Cardiac muscle cell (in vitro differentiated cells and primary cell): ENCODE results near the gene CELF2. TPM values are rescaled to one million over a fixed set of nuclear protein-coding genes. Genes with fewer than 3 reads are reported as not detected.

Experiments
- DNase-seq, 2 donors: peaks; one replicate each; pipeline versions ENCODE4 v3.0.0 to v3.0.0-alpha.2; 2010 to 2017; ENCODE audit warnings: low read depth in 1 of 2, low spot score in 1 of 2
- H3K27ac ChIP-seq: fragments of 200-600 bp; sonication (generic); 2 replicates; pipeline ENCODE4 v1.5.1; 2016
- H3K27me3 ChIP-seq: fragments of 200-600 bp; sonication (generic); 2 replicates; pipeline ENCODE4 v1.6.0; 2016; ENCODE audit warnings: control low read depth
- H3K36me3 ChIP-seq: fragments of 200-600 bp; sonication (generic); 2 replicates; pipeline ENCODE4 v1.5.1; 2016; ENCODE audit warnings: control low read depth
- H3K4me1 ChIP-seq: fragments of 200-600 bp; sonication (generic); 2 replicates; pipeline ENCODE4 v1.8.1; 2017; ENCODE audit warnings: low read depth, mild to moderate bottlenecking, mixed run types
- H3K4me3 ChIP-seq: fragments of 200-600 bp; sonication (generic); 2 replicates; pipeline ENCODE4 v1.5.1; 2016; ENCODE audit warnings: mild to moderate bottlenecking
- H3K9me3 ChIP-seq: fragments of 200-600 bp; sonication (generic); 2 replicates; pipeline ENCODE4 v1.5.1; 2017; ENCODE audit warnings: low read depth, mild to moderate bottlenecking, control low read depth
- polyA plus RNA-seq: library from polyadenylated mRNA; unstranded; fragments of >200 nt; fragmentation: Nextera tagmentation; extraction: Ambion mirVana; gene quantifications from 2 replicates; pipeline ENCODE4 v1.2.1, GENCODE V29; 2016
- total RNA-seq: library from RNA; depleted of rRNA; stranded (reverse); fragments of >200 nt; gene quantifications from 2 replicates; pipeline ENCODE4 v1.2.3, GENCODE V29; 2016
- TF ChIP-seq, protein P1 (sequence below): IDR thresholded peaks from 2 replicates; pipeline ENCODE4 v1.5.1; 2012; ENCODE audit warnings: low read depth, mild to moderate bottlenecking, low read length

Gene CELF2
- total and polyA plus RNA-seq, 2 experiments from 2014 or later, result 66.9 to 82.7 TPM

- Histone ChIP-seq H3K4me3 (no peak overlapping the region), H3K36me3 (no peaks in the 10 kb centered on the region), H3K9me3 (no peaks in the 10 kb centered on the region), H3K27ac (no peak overlapping the region), H3K4me1 (peaks cover 17% of the 10 kb centered on the region), H3K27me3 (no peaks in the 10 kb centered on the region)
- TF ChIP-seq, protein P1, sequence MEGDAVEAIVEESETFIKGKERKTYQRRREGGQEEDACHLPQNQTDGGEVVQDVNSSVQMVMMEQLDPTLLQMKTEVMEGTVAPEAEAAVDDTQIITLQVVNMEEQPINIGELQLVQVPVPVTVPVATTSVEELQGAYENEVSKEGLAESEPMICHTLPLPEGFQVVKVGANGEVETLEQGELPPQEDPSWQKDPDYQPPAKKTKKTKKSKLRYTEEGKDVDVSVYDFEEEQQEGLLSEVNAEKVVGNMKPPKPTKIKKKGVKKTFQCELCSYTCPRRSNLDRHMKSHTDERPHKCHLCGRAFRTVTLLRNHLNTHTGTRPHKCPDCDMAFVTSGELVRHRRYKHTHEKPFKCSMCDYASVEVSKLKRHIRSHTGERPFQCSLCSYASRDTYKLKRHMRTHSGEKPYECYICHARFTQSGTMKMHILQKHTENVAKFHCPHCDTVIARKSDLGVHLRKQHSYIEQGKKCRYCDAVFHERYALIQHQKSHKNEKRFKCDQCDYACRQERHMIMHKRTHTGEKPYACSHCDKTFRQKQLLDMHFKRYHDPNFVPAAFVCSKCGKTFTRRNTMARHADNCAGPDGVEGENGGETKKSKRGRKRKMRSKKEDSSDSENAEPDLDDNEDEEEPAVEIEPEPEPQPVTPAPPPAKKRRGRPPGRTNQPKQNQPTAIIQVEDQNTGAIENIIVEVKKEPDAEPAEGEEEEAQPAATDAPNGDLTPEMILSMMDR, result no peak
- no peak for DNase-seq
These were observed 7.1 kb upstream of the CELF2 start for GRCh38 chr10:11010582-11010981.

- Histone ChIP-seq H3K27me3 (no peaks in the 10 kb centered on the region), H3K36me3 (no peaks in the 10 kb centered on the region), H3K4me1 (peaks cover 17% of the 10 kb centered on the region), H3K4me3 (no peak overlapping the region), H3K27ac (no peak overlapping the region), H3K9me3 (no peaks in the 10 kb centered on the region)
- TF ChIP-seq, protein P1, result no peak
- no peak for DNase-seq
These were observed 6.2 kb upstream of the CELF2 start for GRCh38 chr10:11011436-11011835.

DNA sequence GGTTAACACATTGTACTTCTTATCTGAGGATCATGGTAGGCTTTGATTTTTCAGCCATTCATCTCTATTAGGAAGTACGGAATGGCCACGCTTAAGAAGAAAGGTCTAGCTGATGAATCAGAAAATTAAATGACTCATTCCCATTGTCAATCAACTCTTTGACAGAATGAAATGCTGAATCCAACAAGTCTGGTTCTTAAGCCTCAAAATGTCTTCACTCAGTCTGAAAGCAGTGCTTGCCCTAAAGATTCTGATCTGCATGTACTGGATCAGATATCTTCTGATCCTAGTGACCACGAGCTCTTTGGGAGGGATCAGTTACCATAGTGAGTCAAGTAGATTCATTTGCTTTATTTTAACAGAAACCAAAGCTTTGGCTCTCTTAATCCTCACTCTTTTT lies 5.7 kb upstream of the CELF2 start:
- TF ChIP-seq, protein P1, result no peak
- no peaks in the 10 kb centered on the region for H3K36me3 ChIP-seq
- no peak overlapping the region for H3K4me3 ChIP-seq
- no peaks in the 10 kb centered on the region for H3K9me3 ChIP-seq
- DNase-seq, result no peak
- peaks cover 17% of the 10 kb centered on the region for H3K4me1 ChIP-seq
- no peak overlapping the region for H3K27ac ChIP-seq
- H3K27me3 ChIP-seq, result no peaks in the 10 kb centered on the region

GRCh38 chr10:11012421-11013295 lies 5.0 kb upstream of the CELF2 start:
- Histone ChIP-seq H3K27ac (peak overlapping the region; percentile 45), H3K36me3 (no peaks in the 10 kb centered on the region), H3K4me1 (peaks cover 17% of the 10 kb centered on the region), H3K27me3 (no peaks in the 10 kb centered on the region), H3K4me3 (no peak overlapping the region), H3K9me3 (no peaks in the 10 kb centered on the region)
- TF ChIP-seq, protein P1, result no peak
- peak in 1 of 2 donors; percentile 31 for DNase-seq

DNA sequence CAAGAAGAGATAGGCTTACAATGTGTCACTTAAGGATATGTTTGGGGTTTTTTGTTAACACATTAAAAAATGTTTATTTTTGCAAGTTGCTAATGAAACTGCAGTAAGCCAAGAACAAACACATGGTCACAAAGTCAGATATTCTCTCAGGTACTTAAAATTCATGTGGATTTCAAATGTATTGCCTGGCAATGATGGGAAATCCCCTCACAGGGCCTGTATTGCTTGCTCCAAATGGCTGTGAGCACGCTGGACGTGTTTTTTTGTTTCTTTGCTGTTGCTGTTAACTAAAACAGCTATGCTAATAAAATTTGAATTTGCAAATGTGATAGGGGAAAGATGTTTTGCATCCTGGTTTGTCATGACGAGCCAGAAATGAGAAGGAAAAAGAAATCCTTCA lies 3.8 kb upstream of the CELF2 start:
- H3K27me3 ChIP-seq, result no peaks in the 10 kb centered on the region
- H3K9me3 ChIP-seq, result no peaks in the 10 kb centered on the region
- H3K4me3 ChIP-seq, result no peak overlapping the region
- TF ChIP-seq, protein P1, result no peak
- H3K36me3 ChIP-seq, result no peaks in the 10 kb centered on the region
- peaks cover 17% of the 10 kb centered on the region for H3K4me1 ChIP-seq
- H3K27ac ChIP-seq, result no peak overlapping the region
- no peak for DNase-seq
